ELF-1 (cell line): ENCODE measurements around the gene NOVA2.

Source experiments
- DNase-seq: peaks from one replicate; pipeline ENCODE4 v3.0.0-alpha.2; 2016; ENCODE audit warnings: low read depth, low spot score

NOVA2 gene

GRCh38 chr19:45973553-45974338, at the start of gene NOVA2:
Gene NOVA2, minus strand, starts transcription at chr19:45973865. Its CDS starts 514 bp downstream, at chr19:45973351.
- DNase-seq: peak; percentile 90

GRCh38 chr19:46023311-46023779, 49.7 kb upstream of the NOVA2 start:
- no peak for DNase-seq

- no peak for DNase-seq
Measured at GRCh38 chr19:46022431-46023310, 49.0 kb upstream of the NOVA2 start, which contains the start of gene PGLYRP1. Gene PGLYRP1, minus strand, starts transcription at chr19:46023053. Its CDS starts 32 bp downstream, at chr19:46023021.

GRCh38 chr19:46022061-46022430, 48.4 kb upstream of the NOVA2 start:
- no peak for DNase-seq

GRCh38 chr19:46021531-46022041, 47.9 kb upstream of the NOVA2 start:
- DNase-seq: peak; percentile 23

GRCh38 chr19:46020819-46021125, 47.1 kb upstream of the NOVA2 start:
- DNase-seq: no peak

- no peak for DNase-seq
Measured at GRCh38 chr19:46019270-46019669, 45.6 kb upstream of the NOVA2 start.

GRCh38 chr19:46018729-46019251, 45.1 kb upstream of the NOVA2 start:
- no peak for DNase-seq

- no peak for DNase-seq
Measured at GRCh38 chr19:46017874-46018675, 44.4 kb upstream of the NOVA2 start.

- no peak for DNase-seq
Measured at GRCh38 chr19:46017095-46017429, 43.4 kb upstream of the NOVA2 start.

GRCh38 chr19:46016426-46017094, 42.9 kb upstream of the NOVA2 start:
- peak; percentile 87 for DNase-seq

GRCh38 chr19:46015687-46016425, 42.2 kb upstream of the NOVA2 start:
- peak; percentile 27 for DNase-seq

GRCh38 chr19:46014941-46015686, 41.4 kb upstream of the NOVA2 start:
- DNase-seq: peak; percentile 77

GRCh38 chr19:46014534-46014933, 40.9 kb upstream of the NOVA2 start:
- no peak for DNase-seq

GRCh38 chr19:46009530-46010510, 36.2 kb upstream of the NOVA2 start:
- DNase-seq: peak; percentile 95

GRCh38 chr19:46006411-46006810, 32.7 kb upstream of the NOVA2 start:
- DNase-seq: no peak

- no peak for DNase-seq
Measured at GRCh38 chr19:46002678-46003275, 29.1 kb upstream of the NOVA2 start.
